22Rv1 (cell line): ENCODE data around the gene ZBED4.

Source experiments
- ZFX ChIP-seq: fragments of 450-650 bp; IDR thresholded peaks from 2 replicates; pipeline ENCODE4 v1.6.1; 2017; ENCODE audit warnings: antibody characterized with exemption, borderline replicate concordance
- TF ChIP-seq, protein P1 (sequence below): fragments of 450-650 bp; IDR thresholded peaks from 2 replicates; pipeline ENCODE4 v1.5.1; 2017; ENCODE audit warnings: mild to moderate bottlenecking

DNA sequence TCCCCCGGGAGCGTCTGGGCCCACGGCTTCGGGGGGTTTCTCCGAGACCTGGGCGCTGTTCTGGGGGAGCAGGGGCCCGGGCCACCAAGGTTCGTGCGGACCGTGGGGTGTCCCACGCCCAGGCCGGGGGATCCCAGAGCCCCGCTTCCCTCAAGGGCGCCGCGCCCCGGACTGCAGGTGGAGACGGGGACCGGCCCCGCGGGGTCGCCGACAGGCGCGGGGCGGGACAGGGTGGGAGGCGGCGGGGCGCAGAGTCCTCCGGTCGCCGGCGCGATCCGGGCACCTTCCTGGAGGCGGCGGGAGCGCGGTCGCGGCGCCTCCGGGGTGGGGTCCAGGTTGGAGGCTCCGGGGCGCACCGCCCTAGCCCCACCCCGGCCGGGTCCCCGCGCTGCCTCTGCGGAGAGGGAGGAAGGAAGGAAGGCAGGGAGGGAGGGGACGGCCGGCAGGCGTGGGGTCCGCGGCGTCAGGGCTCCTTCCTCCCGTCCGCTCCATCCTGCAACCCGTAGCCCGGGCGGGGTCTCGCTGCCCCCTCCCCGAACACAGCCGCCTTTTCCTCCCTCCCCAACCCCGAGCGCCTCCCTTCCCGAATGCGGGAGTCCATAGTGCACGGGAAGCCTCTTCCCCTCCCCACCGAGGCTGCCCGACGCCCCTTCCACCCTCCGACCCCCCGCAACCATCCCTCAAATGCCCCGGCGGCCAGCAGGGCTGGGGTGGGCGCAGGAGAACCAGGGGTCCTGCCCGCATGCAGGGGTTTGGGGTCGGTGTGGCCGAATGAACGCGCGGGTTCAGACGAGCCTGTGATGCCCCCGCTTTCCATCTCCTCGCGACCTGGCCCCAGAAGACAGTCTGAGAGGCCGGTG, 4.3 kb upstream of the ZBED4 start:
- TF ChIP-seq, protein P1, sequence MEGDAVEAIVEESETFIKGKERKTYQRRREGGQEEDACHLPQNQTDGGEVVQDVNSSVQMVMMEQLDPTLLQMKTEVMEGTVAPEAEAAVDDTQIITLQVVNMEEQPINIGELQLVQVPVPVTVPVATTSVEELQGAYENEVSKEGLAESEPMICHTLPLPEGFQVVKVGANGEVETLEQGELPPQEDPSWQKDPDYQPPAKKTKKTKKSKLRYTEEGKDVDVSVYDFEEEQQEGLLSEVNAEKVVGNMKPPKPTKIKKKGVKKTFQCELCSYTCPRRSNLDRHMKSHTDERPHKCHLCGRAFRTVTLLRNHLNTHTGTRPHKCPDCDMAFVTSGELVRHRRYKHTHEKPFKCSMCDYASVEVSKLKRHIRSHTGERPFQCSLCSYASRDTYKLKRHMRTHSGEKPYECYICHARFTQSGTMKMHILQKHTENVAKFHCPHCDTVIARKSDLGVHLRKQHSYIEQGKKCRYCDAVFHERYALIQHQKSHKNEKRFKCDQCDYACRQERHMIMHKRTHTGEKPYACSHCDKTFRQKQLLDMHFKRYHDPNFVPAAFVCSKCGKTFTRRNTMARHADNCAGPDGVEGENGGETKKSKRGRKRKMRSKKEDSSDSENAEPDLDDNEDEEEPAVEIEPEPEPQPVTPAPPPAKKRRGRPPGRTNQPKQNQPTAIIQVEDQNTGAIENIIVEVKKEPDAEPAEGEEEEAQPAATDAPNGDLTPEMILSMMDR = no peak
- TF ChIP-seq ZFX = no peak
